GM12892 (cell line): ENCODE measurements around the gene ZFP57.

ENCODE experiments used
- DNase-seq: peaks from one replicate; pipeline ENCODE4 v3.0.0; 2011; ENCODE audit not compliant: insufficient read length
- FAIRE-seq: peaks from 2 replicates; lab custom pipeline; 2011; peaks lifted over from hg19 to GRCh38; lab: Jason Lieb, UNC
- POLR2A ChIP-seq: IDR thresholded peaks from 2 replicates; pipeline ENCODE4 v1.6.1; 2011; ENCODE audit warnings: low read depth, low read length, control low read depth
- POLR2AphosphoS5 ChIP-seq: IDR thresholded peaks from 2 replicates; pipeline ENCODE4 v1.6.1; 2011; ENCODE audit warnings: low read depth, low read length, control low read depth
- TAF1 ChIP-seq: IDR thresholded peaks from 2 replicates; pipeline ENCODE4 v1.6.1; 2011; ENCODE audit warnings: low read depth, mild to moderate bottlenecking, control low read depth, low read length, borderline replicate concordance

Gene ZFP57

GRCh38 chr6:29647927-29648642 is 32.9 kb downstream of the ZFP57 start:
- DNase-seq (no peak), FAIRE-seq (no peak)
- TF ChIP-seq TAF1: no peak
- TF ChIP-seq POLR2AphosphoS5: no peak
- no peak for TF ChIP-seq POLR2A

- FAIRE-seq (no peak), DNase-seq (no peak)
- TF ChIP-seq POLR2AphosphoS5 (no peak), POLR2A (no peak), TAF1 (no peak)
Measured at GRCh38 chr6:29641430-29642148, 39.4 kb downstream of the ZFP57 start.

GRCh38 chr6:29637247-29637646 is 43.7 kb downstream of the ZFP57 start:
- FAIRE-seq: no peak
- TF ChIP-seq POLR2A: no peak
- no peak for TF ChIP-seq POLR2AphosphoS5
- TF ChIP-seq TAF1: no peak
- DNase-seq: no peak

DNA sequence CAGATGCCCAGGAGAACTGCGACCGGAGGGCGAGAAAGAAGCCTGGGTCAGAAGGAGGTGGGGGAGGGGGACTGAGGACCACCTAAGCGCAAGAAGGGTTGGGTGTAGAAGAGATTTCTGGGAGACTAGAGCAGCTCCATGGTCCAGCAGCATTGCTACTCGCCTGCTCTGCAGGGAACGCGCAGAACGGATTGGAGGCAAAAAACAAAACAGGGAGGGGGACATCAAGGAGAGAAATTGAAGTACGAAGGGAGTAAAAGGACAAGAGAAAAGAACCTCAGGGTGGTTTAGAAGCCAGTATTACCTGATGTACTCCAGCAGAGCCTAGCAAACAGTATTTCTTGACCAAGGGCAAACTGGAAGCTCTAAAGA is 47.4 kb downstream of the ZFP57 start:
- FAIRE-seq: no peak
- no peak for DNase-seq

DNA sequence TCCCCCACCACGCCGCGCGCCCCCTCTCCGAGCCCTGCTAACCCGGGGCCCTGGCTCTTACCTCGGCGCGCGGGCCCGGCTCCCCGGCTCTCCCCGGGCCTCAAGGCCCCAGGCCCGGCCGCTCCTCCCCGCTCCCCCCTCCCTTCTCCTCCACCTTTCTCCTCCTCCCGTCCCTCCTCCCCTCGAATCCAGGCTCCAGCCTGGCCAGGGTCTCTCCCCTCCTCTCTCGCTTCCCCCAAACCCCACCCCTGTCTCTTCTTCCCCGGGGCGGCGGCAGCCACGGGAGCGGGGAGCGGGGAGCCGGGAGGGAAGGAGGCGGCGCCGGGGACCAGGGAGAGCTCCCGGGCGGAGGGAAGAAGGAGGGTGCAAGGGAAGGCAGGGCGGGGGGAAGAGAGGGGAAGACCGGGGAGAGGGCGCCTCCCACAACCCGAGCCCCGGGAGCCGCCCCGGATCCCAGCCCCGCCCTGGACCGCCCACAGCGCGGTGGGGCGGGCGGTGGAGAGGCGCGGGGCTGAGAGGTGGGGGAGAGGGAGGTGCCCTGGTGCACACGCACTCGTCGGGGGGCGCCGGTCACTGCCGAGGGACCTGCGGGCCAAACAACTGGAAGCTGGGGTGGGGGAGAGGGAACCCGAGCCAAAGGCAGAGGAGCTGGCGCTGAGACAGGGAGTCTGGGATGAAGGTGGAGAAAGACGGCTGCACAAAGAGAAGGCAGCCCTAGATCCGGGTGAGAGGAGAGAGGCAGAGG is 48.0 kb downstream of the ZFP57 start, which contains the start of gene GABBR1:
Gene GABBR1, minus strand, starts transcription at position 395 of the 745 bp plus-strand sequence. CDS start 798 bp downstream, outside the sequence.
- FAIRE-seq: peak; percentile 36
- DNase-seq: peak; percentile 85
- TF ChIP-seq TAF1 (no peak), POLR2A (no peak), POLR2AphosphoS5 (no peak)

More for the DNA sequence above, 47.4 kb downstream of the ZFP57 start:
- TF ChIP-seq TAF1 (no peak), POLR2A (no peak), POLR2AphosphoS5 (no peak)

GRCh38 chr6:29631860-29632731 is 48.9 kb downstream of the ZFP57 start:
- no peak for TF ChIP-seq POLR2A
- no peak for DNase-seq
- peak; percentile 81 for FAIRE-seq

DNA sequence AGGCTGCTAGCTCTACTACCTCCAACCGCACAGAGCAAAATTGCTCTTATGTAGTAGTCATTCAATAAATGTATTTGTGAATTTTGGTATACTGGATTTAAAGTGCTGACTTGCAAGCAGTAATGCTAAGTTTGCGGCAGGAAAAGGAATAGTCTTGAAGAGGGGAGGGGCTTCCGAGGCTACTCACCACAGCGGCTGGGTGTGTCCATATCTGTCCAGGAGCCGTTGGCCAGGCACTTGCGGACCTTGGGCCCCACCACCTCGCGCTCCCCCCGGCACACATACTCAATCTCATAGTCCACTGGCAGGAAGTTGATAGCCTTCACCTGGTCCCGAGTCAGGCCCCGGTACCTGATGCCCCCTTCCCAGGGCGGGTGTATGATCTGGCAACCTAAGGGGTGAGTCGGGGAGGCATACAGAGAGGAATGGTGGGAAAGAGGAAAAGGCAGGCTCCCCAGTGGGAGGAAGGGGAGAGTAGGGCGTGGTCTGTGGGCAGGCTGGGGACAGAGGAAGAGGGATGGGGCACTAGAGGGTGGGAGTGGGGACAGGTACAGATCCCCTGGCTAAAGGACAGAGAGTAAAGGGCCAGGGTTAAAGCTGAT is 49.6 kb downstream of the ZFP57 start:
- DNase-seq: no peak
- TF ChIP-seq POLR2A (no peak), POLR2AphosphoS5 (no peak)
- no peak for FAIRE-seq

- DNase-seq: no peak
- no peak for TF ChIP-seq POLR2AphosphoS5
- TF ChIP-seq POLR2A: no peak
- no peak for TF ChIP-seq TAF1
- FAIRE-seq: no peak
Measured at GRCh38 chr6:29630315-29630714, 50.6 kb downstream of the ZFP57 start.

GRCh38 chr6:29629571-29629970 is 51.4 kb downstream of the ZFP57 start:
- no peak for TF ChIP-seq POLR2AphosphoS5
- TF ChIP-seq TAF1: no peak
- no peak for TF ChIP-seq POLR2A
- FAIRE-seq (no peak), DNase-seq (no peak)

GRCh38 chr6:29628419-29629281 is 52.3 kb downstream of the ZFP57 start:
- FAIRE-seq (no peak), DNase-seq (peak; percentile 60)
- TF ChIP-seq POLR2AphosphoS5 (no peak), POLR2A (no peak), TAF1 (no peak)

DNA sequence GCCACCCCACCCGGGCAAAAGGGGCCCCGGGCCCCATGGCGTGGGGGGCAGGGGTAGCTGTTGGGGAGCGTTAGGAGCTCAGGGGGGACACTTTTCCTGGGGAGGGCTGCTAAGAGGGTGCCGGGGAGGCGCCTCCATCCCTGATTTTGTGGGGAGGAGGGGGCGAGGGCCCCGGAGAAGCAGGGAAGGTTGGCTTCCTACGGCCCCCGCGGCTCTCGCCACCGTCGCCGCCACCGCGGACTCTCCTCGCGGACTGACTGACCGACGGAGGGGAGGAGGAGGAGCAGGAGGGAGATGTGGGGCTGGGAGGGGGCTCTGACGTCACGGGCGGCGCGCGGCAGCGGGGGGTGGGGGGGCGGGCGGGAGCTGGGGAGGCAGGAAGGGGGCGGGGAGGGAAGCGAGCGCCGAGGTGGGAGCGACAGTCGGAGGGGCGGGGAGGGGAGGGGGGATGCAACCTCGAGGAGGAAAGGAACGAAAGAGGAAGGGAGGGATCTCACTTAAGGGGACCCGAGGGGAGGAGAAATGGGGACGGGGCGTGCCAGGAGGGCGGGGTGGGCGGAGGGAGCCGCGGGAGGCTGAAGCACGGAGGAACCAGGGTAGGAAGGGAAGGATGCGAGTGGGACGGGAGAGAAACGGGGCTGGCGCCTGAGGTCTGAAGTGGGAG is 53.1 kb downstream of the ZFP57 start:
- TF ChIP-seq POLR2A (no peak), POLR2AphosphoS5 (no peak), TAF1 (no peak)
- DNase-seq: peak; percentile 34
- peak; percentile 56 for FAIRE-seq
